CD4-positive, alpha-beta T cell treated with Interleukin-6 for 4 hours (primary cell): ENCODE results near the gene MAGEA8.
"Not testable (repeated sequence)": the region's sequence is repeated elsewhere in the genome, so short reads cannot be mapped to it uniquely, and the experiment has no call there.

Experiments
- DNase-seq: peaks from one replicate; pipeline ENCODE4 v3.0.0-alpha.2; 2020; ENCODE audit warnings: mixed read lengths

The MAGEA8 gene

GRCh38 chrX:149908308-149908707 lies 27.3 kb downstream of the MAGEA8 start:
- DNase-seq, result no peak

GRCh38 chrX:149908727-149909126 lies 27.7 kb downstream of the MAGEA8 start:
- DNase-seq, result no peak

- DNase-seq, result no peak
These were observed 28.6 kb downstream of the MAGEA8 start for GRCh38 chrX:149909324-149910177.

GRCh38 chrX:149910178-149910695 lies 29.3 kb downstream of the MAGEA8 start:
- no peak for DNase-seq

- no peak for DNase-seq
These were observed 35.9 kb downstream of the MAGEA8 start for GRCh38 chrX:149916745-149917392.

DNA sequence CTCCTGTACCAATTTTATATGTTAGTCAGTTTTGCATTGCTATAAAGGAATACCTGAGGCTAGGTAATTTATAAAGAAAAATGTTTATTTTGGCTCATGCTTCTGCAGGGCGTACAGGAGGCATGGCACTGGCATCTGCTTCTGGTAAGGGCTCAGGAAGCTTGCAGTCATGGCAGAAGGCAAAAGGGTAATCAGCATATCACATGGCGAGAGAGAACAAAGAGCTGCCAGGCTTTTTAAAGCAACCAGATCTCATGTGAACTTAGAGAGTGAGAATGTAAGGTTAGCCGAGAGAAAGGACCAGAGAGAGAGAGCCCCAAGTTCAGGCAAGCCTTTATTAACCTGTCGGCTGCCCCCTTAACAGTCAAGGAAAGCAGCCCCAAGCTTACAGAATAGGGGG lies 42.9 kb downstream of the MAGEA8 start:
- not testable (repeated sequence) for DNase-seq

DNA sequence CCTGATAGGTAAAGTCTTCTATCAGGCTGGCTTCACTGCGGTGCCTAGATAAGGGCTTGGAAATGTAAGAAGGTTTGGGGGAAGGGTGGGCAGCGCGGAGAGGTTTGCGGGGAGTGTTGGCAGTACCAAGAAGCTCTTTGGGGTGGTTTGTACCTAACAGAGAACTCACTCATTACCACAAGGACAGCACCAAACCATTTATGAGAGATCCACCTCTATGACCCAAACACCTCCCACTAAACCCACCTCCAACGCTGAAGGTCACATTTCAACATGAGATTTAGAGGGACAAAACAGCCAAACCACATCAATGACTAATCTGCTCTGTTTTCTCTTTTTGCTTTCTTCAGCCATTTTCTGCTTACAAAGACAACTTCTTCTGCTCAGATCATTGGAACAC lies 43.5 kb downstream of the MAGEA8 start:
- not testable (repeated sequence) for DNase-seq

DNA sequence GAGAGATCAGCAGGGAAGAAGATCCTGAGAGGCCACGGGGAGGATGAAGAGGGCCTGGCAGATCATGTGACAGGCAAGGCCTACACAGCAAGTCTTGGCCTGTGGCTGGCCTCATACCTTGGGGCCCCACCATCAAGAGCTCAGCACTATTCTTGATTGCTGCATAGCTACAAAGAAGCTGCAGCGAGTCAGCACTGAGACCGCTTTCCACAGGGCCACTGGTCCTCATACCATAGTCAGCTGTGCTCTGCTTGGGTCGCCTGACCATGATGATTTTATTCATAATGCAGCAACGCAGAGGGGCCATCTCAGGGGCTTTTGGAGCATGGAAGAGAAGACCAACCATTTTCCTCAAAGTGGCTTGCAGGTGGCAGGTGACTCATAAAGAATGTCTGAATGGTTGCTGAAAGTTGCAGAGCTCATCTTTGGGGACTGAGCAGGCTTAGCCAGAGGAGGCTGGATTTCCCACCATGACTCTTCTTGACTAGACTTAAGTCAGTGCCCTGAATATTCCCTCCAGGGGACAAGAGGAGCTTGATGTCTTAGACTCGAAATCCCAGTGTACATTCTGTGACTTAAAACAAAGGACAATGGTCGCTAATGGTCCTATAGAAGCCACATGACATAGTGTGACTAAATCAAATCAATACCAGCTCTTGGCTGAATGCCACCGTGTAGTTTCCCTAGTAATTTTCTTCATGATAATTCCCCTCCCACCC lies 46.4 kb downstream of the MAGEA8 start:
- not testable (repeated sequence) for DNase-seq

- not testable (repeated sequence) for DNase-seq
These were observed 46.9 kb downstream of the MAGEA8 start for GRCh38 chrX:149927964-149928258.

- DNase-seq, result not testable (repeated sequence)
These were observed 47.7 kb downstream of the MAGEA8 start for GRCh38 chrX:149928635-149929034.

DNA sequence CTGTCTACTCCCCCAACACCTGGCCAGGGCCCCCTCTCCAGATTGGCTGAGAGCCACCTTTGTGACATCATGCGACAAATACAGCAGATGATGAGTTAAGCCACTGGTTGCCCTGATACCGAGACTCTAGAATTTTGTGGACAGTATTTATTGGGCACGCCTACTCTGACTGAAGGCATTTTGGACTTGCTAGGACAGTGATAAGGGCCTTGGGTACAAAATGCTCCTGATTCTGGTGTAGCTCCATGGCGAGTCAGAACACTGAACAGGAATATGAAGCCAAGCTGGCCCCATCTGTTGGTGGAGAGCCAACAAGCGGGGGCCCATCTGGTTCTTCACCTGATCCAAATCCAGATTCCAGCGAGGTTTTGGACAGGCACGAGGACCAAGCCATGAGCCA lies 48.4 kb downstream of the MAGEA8 start, which contains the start of gene HSFX4:
Gene HSFX4 (plus strand): TSS at position 174 of the 400 bp plus-strand sequence. CDS start 72 bp downstream, at position 246.
- DNase-seq, result not testable (repeated sequence)

- DNase-seq, result not testable (repeated sequence)
These were observed 50.4 kb downstream of the MAGEA8 start for GRCh38 chrX:149931355-149931754.

- DNase-seq, result not testable (repeated sequence)
These were observed 51.2 kb downstream of the MAGEA8 start for GRCh38 chrX:149932150-149932549.

GRCh38 chrX:149932970-149933369 lies 52.0 kb downstream of the MAGEA8 start:
- DNase-seq, result not testable (repeated sequence)

GRCh38 chrX:149933547-149933946 lies 52.6 kb downstream of the MAGEA8 start:
- DNase-seq, result not testable (repeated sequence)
